ENCODE measurements around the gene SSC5D. TPM values are rescaled to one million over a fixed set of nuclear protein-coding genes. Genes with fewer than 3 reads are reported as not detected.

The SSC5D gene
- total and polyA plus RNA-seq, 9 of the 15 experiments (the other 6 are each of a cell fraction or from before 2014, with no cell fraction given) = 0.04 to 0.71 (median 0.14) TPM; not detected in 2

- TF ChIP-seq, protein P1, sequence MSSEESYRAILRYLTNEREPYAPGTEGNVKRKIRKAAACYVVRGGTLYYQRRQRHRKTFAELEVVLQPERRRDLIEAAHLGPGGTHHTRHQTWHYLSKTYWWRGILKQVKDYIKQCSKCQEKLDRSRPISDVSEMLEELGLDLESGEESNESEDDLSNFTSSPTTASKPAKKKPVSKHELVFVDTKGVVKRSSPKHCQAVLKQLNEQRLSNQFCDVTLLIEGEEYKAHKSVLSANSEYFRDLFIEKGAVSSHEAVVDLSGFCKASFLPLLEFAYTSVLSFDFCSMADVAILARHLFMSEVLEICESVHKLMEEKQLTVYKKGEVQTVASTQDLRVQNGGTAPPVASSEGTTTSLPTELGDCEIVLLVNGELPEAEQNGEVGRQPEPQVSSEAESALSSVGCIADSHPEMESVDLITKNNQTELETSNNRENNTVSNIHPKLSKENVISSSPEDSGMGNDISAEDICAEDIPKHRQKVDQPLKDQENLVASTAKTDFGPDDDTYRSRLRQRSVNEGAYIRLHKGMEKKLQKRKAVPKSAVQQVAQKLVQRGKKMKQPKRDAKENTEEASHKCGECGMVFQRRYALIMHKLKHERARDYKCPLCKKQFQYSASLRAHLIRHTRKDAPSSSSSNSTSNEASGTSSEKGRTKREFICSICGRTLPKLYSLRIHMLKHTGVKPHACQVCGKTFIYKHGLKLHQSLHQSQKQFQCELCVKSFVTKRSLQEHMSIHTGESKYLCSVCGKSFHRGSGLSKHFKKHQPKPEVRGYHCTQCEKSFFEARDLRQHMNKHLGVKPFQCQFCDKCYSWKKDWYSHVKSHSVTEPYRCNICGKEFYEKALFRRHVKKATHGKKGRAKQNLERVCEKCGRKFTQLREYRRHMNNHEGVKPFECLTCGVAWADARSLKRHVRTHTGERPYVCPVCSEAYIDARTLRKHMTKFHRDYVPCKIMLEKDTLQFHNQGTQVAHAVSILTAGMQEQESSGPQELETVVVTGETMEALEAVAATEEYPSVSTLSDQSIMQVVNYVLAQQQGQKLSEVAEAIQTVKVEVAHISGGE (CRISPR knock-in tag; IDR thresholded peaks at IDR 0.05) = no peak
- TF ChIP-seq ZBTB7A (IDR thresholded peaks at IDR 0.05; ENCODE audit: borderline replicate concordance, control insufficient read depth, low read depth, low read length) = peak; percentile 59; the same call in 1 of the 2 replicates
- TF ChIP-seq ELF2 (CRISPR knock-in tag; IDR thresholded peaks at IDR 0.05) = no peak
- TF ChIP-seq SMARCA5 (IDR thresholded peaks at IDR 0.05) = peak; percentile 61
- TF ChIP-seq, protein P2, sequence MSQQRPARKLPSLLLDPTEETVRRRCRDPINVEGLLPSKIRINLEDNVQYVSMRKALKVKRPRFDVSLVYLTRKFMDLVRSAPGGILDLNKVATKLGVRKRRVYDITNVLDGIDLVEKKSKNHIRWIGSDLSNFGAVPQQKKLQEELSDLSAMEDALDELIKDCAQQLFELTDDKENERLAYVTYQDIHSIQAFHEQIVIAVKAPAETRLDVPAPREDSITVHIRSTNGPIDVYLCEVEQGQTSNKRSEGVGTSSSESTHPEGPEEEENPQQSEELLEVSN (IDR thresholded peaks at IDR 0.05; ENCODE audit: borderline replicate concordance in 1 of 2, extremely low read depth in 1 of 2, insufficient read depth in 1 of 2, insufficient read length in 1 of 2, low read depth in 1 of 2, low read length in 1 of 2, poor library complexity in 1 of 2, severe bottlenecking in 1 of 2) = peak in 1 of 2 experiments; percentile 2
- no peak for TF ChIP-seq ZC3H4 (CRISPR knock-in tag; IDR thresholded peaks at IDR 0.05; ENCODE audit: borderline replicate concordance)
- TF ChIP-seq ZNF511 (CRISPR knock-in tag; IDR thresholded peaks at IDR 0.05) = 0 out of 2 replicates have a peak, but pooled peaks have one; percentile 7
- TF ChIP-seq, protein P3, sequence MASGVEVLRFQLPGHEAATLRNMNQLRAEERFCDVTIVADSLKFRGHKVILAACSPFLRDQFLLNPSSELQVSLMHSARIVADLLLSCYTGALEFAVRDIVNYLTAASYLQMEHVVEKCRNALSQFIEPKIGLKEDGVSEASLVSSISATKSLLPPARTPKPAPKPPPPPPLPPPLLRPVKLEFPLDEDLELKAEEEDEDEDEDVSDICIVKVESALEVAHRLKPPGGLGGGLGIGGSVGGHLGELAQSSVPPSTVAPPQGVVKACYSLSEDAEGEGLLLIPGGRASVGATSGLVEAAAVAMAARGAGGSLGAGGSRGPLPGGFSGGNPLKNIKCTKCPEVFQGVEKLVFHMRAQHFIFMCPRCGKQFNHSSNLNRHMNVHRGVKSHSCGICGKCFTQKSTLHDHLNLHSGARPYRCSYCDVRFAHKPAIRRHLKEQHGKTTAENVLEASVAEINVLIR (CRISPR knock-in tag; IDR thresholded peaks at IDR 0.05) = no peak
- no peak for TF ChIP-seq ZC3H11A (IDR thresholded peaks at IDR 0.05; ENCODE audit: low read depth, low read length)
- no peak for TF ChIP-seq ZNF507 (tag; conservative IDR thresholded peaks at IDR 0.05)
- TF ChIP-seq CBX8 (IDR thresholded peaks at IDR 0.05; ENCODE audit: borderline replicate concordance, extremely low read depth, low read depth, low read length, poor library complexity, severe bottlenecking) = no peak
- TF ChIP-seq ZNF224 (CRISPR knock-in tag; IDR thresholded peaks at IDR 0.05) = no peak
- no peak for TF ChIP-seq LARP7 (IDR thresholded peaks at IDR 0.05)
- peak; percentile 67; the same call in 1 of the 2 replicates for TF ChIP-seq HDAC2 (IDR thresholded peaks at IDR 0.05)
- TF ChIP-seq ZNF263 (CRISPR knock-in tag; IDR thresholded peaks at IDR 0.05; ENCODE audit: borderline replicate concordance) = 0 out of 2 replicates have a peak, but pooled peaks have one; percentile 25
- TF ChIP-seq ZNF77 (CRISPR knock-in tag; IDR thresholded peaks at IDR 0.05) = no peak
- no peak for TF ChIP-seq PRPF4 (IDR thresholded peaks at IDR 0.05; ENCODE audit: insufficient read depth, low read depth, low read length, poor library complexity, severe bottlenecking)
- 0 out of 4 replicates have a peak, but pooled peaks of 1 of the 2 experiments have one; percentile 2 for TF ChIP-seq HDAC1 (IDR thresholded peaks at IDR 0.05)
These were observed at the start of gene SSC5D (continued) for GRCh38 chr19:55487924-55488687.
